PFSK-1 (cell line): Measurements from ENCODE around the gene PCDHGB5.

Source experiments
- POLR2AphosphoS5 ChIP-seq: IDR thresholded peaks from 2 replicates; pipeline ENCODE4 v1.6.1; 2012; ENCODE audit warnings: low read depth, mild to moderate bottlenecking, control low read depth, low read length, moderate library complexity
- SIN3A ChIP-seq: IDR thresholded peaks from 2 replicates; pipeline ENCODE4 v1.6.1; 2012; ENCODE audit warnings: mild to moderate bottlenecking, low read length, moderate library complexity, borderline replicate concordance; ENCODE audit not compliant: insufficient read depth

- no peak for TF ChIP-seq POLR2AphosphoS5
- no peak for TF ChIP-seq SIN3A
These were observed 36.3 kb downstream of the PCDHGB5 start for GRCh38 chr5:141434006-141434405.
